ENCODE results near the gene PAN2. TPM values are rescaled to one million over a fixed set of nuclear protein-coding genes. Genes with fewer than 3 reads are reported as not detected.
A peak's percentile ranks its signal among the peaks of the same experiment; 100 is the strongest.

PAN2 gene
- total RNA-seq, 1 donor from 2014 or later = 10.6 TPM

GRCh38 chr12:56267443-56268071 lies 66.2 kb downstream of the PAN2 start:
- no peak for DNase-seq (ENCODE audit: low read depth, low spot score)

GRCh38 chr12:56266693-56267442 lies 66.9 kb downstream of the PAN2 start, which contains the start of gene COQ10A:
Gene COQ10A, plus strand, starts transcription at chr12:56266942. Its CDS starts 177 bp downstream, at chr12:56267119.
- DNase-seq (ENCODE audit: low read depth, low spot score) = peak; percentile 26

Other genes with a start within 250 kb of the PAN2 start
- 240 and 266 TPM in 2 replicates for gene PA2G4, start 229.4 kb downstream of the PAN2 start, total RNA-seq
- gene RPL41, start 217.4 kb downstream of the PAN2 start, total RNA-seq = 2,515 and 3,966 TPM in 2 replicates
- 5.5 and 7.0 TPM in 2 replicates for gene ZC3H10, start 215.7 kb downstream of the PAN2 start, total RNA-seq
- 313 and 330 TPM in 2 replicates for gene ESYT1, start 205.7 kb downstream of the PAN2 start, total RNA-seq
- 60.6 and 81.1 TPM in 2 replicates for gene MYL6B, start 181.4 kb downstream of the PAN2 start, total RNA-seq
- gene MYL6, start 175.6 kb downstream of the PAN2 start, total RNA-seq = 2,535 and 2,553 TPM in 2 replicates
- gene SMARCC2, start 144.5 kb downstream of the PAN2 start, total RNA-seq = 53.2 and 70.9 TPM in 2 replicates
- 189 and 215 TPM in 2 replicates for gene RNF41, start 112.1 kb downstream of the PAN2 start, total RNA-seq
- 37.1 and 44.1 TPM in 2 replicates for gene NABP2, start 109.7 kb downstream of the PAN2 start, total RNA-seq
- gene SLC39A5, start 103.9 kb downstream of the PAN2 start, total RNA-seq = not detected in 2 replicates
- 13.1 and 21.4 TPM in 2 replicates for gene ANKRD52, start 75.6 kb downstream of the PAN2 start, total RNA-seq
- 4.9 and 7.3 TPM in 2 replicates for gene COQ10A, start 67.1 kb downstream of the PAN2 start, total RNA-seq
- gene CS, start 33.7 kb downstream of the PAN2 start, total RNA-seq = 151 TPM in 2 replicates
- 73.1 and 82.8 TPM in 2 replicates for gene CNPY2, start 18.0 kb downstream of the PAN2 start, total RNA-seq
- gene IL23A, start 4.9 kb upstream of the PAN2 start, total RNA-seq = 0.13 TPM in 1 of 2 replicates, not detected in the other
- gene STAT2, start 26.1 kb upstream of the PAN2 start, total RNA-seq = 54.6 and 87.9 TPM in 2 replicates
- not detected in 2 replicates for gene APOF, start 28.9 kb upstream of the PAN2 start, total RNA-seq
- gene TIMELESS, start 115.4 kb upstream of the PAN2 start, total RNA-seq = 14.8 and 25.3 TPM in 2 replicates
- 0.07 and 0.20 TPM in 2 replicates for gene MIP, start 120.7 kb upstream of the PAN2 start, total RNA-seq
- gene SPRYD4, start 134.6 kb upstream of the PAN2 start, total RNA-seq = 1.7 and 1.8 TPM in 2 replicates
- 0.26 and 0.28 TPM in 2 replicates for gene GLS2, start 154.2 kb upstream of the PAN2 start, total RNA-seq
- gene RBMS2, start 187.8 kb upstream of the PAN2 start, total RNA-seq = 21.6 and 25.7 TPM in 2 replicates